Fibroblast of skin of left biceps (primary cell): Measurements from ENCODE around the gene ITGB6.
A peak's percentile ranks its signal among the peaks of the same experiment; 100 is the strongest.

ENCODE experiments used
- DNase-seq, 2 experiments: peaks; one replicate each; pipeline ENCODE4 v3.0.0-alpha.2; 2013; ENCODE audit warnings: low read depth in 2 of 2

Gene ITGB6

GRCh38 chr2:160221391-160222276 lies 21.6 kb upstream of the ITGB6 start:
- DNase-seq, result no peak

GRCh38 chr2:160220545-160221009 lies 20.5 kb upstream of the ITGB6 start:
- DNase-seq, result no peak

DNA sequence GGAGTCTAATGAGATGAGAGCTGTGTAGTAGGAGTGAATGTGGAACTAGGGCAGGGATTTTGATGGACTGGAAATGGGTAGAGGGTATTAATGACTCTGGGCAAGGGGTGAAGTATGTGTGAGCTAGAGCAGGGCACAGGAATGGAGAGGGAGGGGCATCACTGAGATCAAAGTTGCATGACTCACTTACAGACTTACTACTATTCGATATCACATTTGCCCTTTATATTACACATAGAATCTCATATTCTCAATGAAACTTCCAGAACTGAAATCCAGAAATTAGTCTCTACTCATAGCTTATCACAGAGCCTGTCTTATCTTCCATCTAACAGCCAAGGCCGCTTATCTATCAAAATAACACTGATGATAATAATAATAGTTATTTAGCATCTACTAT lies 20.0 kb upstream of the ITGB6 start:
- DNase-seq, result no peak

GRCh38 chr2:160214461-160215445 lies 14.7 kb upstream of the ITGB6 start:
- peak; percentile 63 to 66 for DNase-seq

DNA sequence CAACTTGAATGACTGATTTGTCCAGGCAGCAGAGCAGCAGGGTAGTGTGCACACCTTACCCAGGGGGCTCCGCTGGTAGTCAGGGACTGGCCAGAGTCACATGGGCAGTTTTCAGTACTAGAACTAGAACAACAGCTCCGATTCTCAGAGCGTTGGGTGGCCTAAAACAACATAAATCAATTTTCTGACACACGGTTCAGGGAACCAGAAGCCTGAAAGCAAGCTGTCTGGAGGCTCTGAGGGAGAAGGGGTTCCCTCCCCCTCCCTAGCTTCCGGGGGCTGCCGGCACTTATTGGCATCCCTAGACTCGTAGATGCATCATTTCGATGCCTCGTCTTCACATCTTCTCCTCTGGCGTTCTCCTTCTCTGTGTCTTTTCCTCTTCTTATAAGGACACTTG lies 13.4 kb upstream of the ITGB6 start:
- DNase-seq, result no peak

DNA sequence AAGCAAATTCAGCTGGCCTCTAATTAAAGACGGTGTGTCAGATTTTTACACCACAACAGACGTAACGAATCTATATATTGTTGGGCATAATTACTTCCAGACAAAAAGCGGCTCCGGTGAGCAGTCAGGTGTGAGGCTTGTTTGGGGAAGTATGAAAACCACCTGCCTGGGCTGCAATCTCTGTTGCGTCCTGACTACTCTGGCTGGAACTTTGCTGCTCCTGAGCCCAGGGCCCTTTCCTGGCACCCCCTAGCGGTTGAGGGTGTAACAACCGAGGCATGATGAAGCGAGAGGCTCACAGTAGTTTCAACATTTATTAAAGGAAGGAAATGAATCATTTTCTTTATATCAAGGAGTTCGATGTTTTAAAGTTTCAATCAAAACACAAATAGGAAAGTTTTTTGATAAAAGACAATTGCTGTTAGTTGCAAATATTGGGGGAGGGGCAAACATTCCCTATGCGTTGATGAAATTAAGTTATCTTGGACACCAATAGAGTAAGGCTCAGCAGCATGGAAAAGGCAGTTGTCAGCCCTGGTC lies 10.6 kb upstream of the ITGB6 start:
- DNase-seq, result no peak

DNA sequence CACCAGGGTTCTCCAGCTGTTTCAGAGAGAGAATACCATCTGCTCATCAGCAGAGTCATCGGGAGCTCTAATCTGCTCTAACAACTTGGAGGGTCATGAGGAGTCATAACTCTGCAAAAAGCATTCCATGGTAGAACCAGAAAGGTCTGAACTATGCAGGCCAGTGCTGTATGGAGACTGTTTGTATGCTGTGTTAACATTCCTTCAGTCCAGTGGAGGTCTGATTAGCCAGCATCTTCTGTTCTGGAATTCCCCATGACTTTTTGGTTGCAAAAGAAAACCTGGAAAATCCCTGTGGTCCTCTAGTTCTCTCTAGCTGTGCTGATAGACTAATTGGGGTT lies 9.4 kb upstream of the ITGB6 start:
- DNase-seq, result peak; percentile 77 to 78

DNA sequence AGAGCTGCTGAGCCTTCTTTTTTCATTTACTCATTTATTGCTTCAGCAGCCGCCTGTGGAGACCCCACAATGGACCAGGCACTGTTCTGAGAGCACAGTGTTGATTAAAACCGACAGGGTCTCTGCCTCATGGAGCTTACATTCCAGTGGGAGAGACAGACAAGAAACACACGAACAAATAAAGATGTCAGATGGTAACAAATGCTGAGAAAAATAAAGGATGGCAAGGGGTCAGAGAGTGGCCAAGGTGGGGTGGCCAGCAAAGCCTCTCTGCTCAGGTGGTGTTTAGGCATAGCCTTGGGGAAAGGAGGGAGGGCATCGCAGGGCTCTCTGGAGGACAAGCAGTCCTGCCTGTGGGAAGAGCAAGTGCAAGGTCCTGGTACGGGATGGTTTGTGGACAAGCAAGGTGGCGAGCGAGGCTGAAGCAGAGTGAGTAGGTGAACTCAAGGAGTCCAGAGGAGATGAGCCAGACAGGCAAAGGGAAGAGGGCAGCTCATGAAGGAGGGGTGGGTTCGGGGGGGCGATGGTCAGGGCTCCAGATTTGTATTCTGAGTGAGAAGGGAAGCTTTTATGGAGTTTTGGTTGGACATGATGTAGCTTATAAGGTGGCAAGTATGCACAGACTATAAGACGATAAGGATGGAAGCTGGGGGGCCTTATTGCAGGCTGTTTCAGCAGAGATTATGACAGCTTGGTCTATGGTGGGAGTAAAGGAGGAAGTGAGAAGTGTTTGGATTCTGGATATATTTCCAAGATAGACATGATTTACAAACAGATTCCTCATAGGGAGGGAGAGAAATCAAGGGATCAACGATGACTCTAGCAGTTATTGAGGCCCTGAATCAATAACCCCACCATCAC lies 8.8 kb upstream of the ITGB6 start:
- no peak for DNase-seq

DNA sequence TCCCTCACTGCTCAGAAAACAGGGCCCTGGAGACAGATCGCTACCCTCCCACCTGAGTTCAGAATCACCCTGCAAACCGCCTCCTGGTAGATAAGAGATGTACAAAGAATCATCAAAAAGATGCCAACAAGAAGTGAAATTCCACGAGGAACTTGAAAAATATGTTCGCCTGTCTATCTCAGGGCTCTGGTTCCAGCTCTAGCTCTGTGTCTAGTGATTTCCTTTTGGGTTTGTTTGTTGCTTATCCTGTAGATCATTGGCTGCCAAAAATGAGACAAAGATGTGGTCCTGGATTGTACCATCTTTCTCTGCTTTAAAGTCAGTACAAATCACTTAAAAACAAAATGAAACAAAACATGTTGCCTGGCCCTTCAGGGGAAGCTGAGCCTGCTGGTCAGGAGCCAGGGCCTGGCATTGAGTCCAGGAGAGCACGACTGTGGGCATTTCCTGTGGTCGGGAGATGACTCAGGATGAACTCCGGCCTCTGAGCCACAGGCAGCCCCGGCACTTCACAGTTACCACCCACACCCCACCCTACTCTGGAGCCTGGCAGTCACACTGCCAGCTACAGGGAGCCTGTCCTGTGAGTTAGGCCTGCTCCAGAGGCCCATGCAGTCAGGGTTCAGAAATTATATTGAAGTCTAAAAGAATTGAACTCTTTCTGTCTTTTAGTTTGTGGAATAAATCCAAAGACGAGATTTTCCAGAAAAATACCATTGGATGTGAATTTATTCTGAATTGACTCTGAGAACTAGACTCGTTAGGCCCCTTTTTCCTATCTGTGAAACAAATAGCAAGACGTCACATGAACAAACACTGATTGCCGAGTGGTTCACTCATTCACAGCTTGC lies 8.0 kb upstream of the ITGB6 start:
- DNase-seq, result no peak

DNA sequence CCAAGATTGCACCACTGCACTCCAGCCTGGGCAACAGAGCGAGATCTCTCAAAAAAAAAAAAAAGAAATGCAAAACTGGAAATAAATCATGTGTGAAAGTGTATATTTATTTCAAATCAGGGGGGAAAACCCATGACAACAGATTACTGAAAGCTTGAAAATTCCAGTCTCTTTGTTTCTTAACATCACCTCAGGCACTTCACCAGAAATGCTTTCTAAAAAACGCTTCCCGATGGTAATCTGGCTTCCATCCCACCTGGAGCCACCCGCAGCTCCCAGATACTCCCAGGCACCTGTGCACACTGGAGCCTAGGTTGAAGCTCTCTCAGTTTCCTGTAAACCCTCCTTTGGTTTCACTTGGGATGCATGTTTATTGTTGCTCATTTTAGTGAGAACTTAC lies 7.2 kb upstream of the ITGB6 start:
- no peak for DNase-seq

GRCh38 chr2:160206436-160206835 lies 6.4 kb upstream of the ITGB6 start:
- no peak for DNase-seq

- DNase-seq, result peak in 1 of 2 experiments; percentile 47
These were observed 5.4 kb upstream of the ITGB6 start for GRCh38 chr2:160205505-160205904.

GRCh38 chr2:160203422-160203821 lies 3.4 kb upstream of the ITGB6 start:
- DNase-seq, result no peak

DNA sequence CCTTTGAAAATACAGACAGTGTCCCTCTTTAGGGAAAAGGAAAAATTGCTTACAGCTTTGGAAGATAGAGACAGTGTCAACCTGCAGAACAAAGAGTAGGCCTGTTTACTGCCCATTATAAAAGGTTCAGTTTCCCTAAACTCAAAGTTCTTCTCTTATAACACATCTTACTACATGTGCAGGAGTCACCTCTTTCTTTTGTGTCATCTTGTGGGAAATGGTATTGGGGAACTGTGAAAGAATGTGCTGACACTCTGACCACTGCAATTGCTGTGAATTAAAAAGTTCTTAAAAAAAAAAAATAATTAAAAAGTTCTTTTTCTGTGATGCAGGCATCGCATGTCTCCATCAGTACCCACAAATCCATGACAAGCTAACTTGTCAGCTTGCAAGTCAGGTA lies 2.9 kb upstream of the ITGB6 start:
- DNase-seq, result no peak

GRCh38 chr2:160201849-160202539 lies 1.9 kb upstream of the ITGB6 start:
- DNase-seq, result no peak

GRCh38 chr2:160200921-160201320 lies 849 bp upstream of the ITGB6 start:
- DNase-seq, result no peak

- no peak for DNase-seq
These were observed 1.0 kb downstream of the ITGB6 start for GRCh38 chr2:160199053-160199452.

DNA sequence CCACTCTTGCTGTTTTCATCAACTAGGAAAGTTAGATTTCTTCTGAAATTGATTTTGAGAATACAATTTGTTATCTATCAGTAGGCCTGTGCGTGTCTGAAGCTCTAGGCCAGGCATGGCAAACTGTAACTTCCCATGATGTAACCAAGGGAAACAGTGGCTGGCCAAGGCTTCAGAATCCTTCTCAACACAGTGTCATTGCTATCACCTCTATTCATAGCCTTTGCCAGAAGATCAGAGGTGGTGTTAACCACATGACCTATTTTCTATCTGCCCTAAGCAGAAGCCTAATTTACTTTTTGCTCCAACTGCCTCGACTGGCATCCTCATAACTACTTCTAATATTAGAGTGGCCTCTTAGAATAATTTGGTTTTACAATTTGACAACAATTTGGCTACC lies 2.5 kb downstream of the ITGB6 start:
- DNase-seq, result no peak

GRCh38 chr2:160194946-160195345 lies 5.1 kb downstream of the ITGB6 start:
- DNase-seq, result no peak

- no peak for DNase-seq
These were observed 5.7 kb downstream of the ITGB6 start for GRCh38 chr2:160194351-160194750.
